WERI-Rb-1 (cell line): ENCODE results near the gene AGRN.

Experiments used
- DNase-seq: peaks from one replicate; pipeline ENCODE4 v3.0.0-alpha.2; 2020
- H3K27ac ChIP-seq: fragments of 250-450 bp; sonication (Bioruptor Pico); 2 replicates; pipeline ENCODE4 v1.5.1; 2020; ENCODE audit warnings: mild to moderate bottlenecking, moderate library complexity
- H3K27me3 ChIP-seq: fragments of 250-450 bp; sonication (Bioruptor Pico); 2 replicates; pipeline ENCODE4 v1.5.1; 2021; ENCODE audit warnings: mild to moderate bottlenecking, low read depth, moderate library complexity; ENCODE audit not compliant: insufficient read depth, severe bottlenecking
- H3K36me3 ChIP-seq: fragments of 250-450 bp; sonication (Bioruptor Pico); 2 replicates; pipeline ENCODE4 v1.5.1; 2020; ENCODE audit warnings: mild to moderate bottlenecking, moderate library complexity
- H3K4me3 ChIP-seq: 2 replicates; pipeline ENCODE4 v1.5.1; 2011; ENCODE audit warnings: low read depth, mild to moderate bottlenecking, control low read depth, low read length
- H3K9me3 ChIP-seq: fragments of 250-450 bp; sonication (Bioruptor Pico); 2 replicates; pipeline ENCODE4 v1.5.1; 2021; ENCODE audit warnings: mild to moderate bottlenecking, moderate library complexity; ENCODE audit not compliant: severe bottlenecking
- CTCF ChIP-seq: IDR thresholded peaks from 2 replicates; pipeline ENCODE4 v1.5.1; 2011; ENCODE audit warnings: low read depth, mild to moderate bottlenecking, control low read depth, inconsistent platforms, low read length

AGRN gene

GRCh38 chr1:981491-981954, 38.4 kb upstream of the AGRN start:
- Histone ChIP-seq H3K9me3 (no peaks in the 10 kb centered on the region), H3K27me3 (no peaks in the 10 kb centered on the region), H3K36me3 (no peaks in the 10 kb centered on the region), H3K27ac (no peak overlapping the region), H3K4me3 (no peak overlapping the region)
- no peak for TF ChIP-seq CTCF
- no peak for DNase-seq

GRCh38 chr1:981955-982558, 37.9 kb upstream of the AGRN start, which contains the start of gene PERM1:
Gene PERM1, minus strand, starts transcription at chr1:982093. Its CDS starts 1,064 bp downstream, at chr1:981029.
- no peak within 1 kb of the TSS for H3K4me3 ChIP-seq
- DNase-seq, result no peak
- TF ChIP-seq CTCF, result no peak
- no peak within 1 kb of the TSS for H3K27ac ChIP-seq
- H3K27me3 ChIP-seq, result no peaks in the 10 kb centered on the region
- H3K9me3 ChIP-seq, result no peaks in the 10 kb centered on the region
- no peaks in the 10 kb centered on the region for H3K36me3 ChIP-seq

- H3K27me3 ChIP-seq, result no peaks in the 10 kb centered on the region
- no peak for DNase-seq
- H3K27ac ChIP-seq, result no peak overlapping the region
- H3K9me3 ChIP-seq, result no peaks in the 10 kb centered on the region
- TF ChIP-seq CTCF, result no peak
- no peaks in the 10 kb centered on the region for H3K36me3 ChIP-seq
- H3K4me3 ChIP-seq, result no peak overlapping the region
These were observed 37.0 kb upstream of the AGRN start for GRCh38 chr1:982765-983436.

- Histone ChIP-seq H3K4me3 (no peak overlapping the region), H3K9me3 (no peaks in the 10 kb centered on the region), H3K36me3 (no peaks in the 10 kb centered on the region), H3K27me3 (no peaks in the 10 kb centered on the region), H3K27ac (no peak overlapping the region)
- peak; percentile 60 for DNase-seq
- peak; percentile 90 for TF ChIP-seq CTCF
These were observed 36.0 kb upstream of the AGRN start for GRCh38 chr1:983798-984475.

- no peak for TF ChIP-seq CTCF
- H3K27me3 ChIP-seq, result no peaks in the 10 kb centered on the region
These were observed 35.5 kb upstream of the AGRN start for GRCh38 chr1:984476-984814.

More at GRCh38 chr1:984476-984814, 35.5 kb upstream of the AGRN start:
- Histone ChIP-seq H3K9me3 (no peaks in the 10 kb centered on the region), H3K36me3 (no peaks in the 10 kb centered on the region), H3K4me3 (no peak overlapping the region), H3K27ac (no peak overlapping the region)
- no peak for DNase-seq
